GM19438 (cell line): ENCODE results near the gene VASN.

ENCODE experiments used
- ATAC-seq: cut with Tn5 transposase; IDR thresholded peaks from one replicate; pipeline ENCODE4 v1.9.1; 2021; ENCODE audit warnings: low read depth; ENCODE audit not compliant: unreplicated experiment

The VASN gene

GRCh38 chr16:4370570-4371356, 885 bp upstream of the VASN start:
- ATAC-seq: no peak

- ATAC-seq: peak; percentile 30
These were observed 441 bp downstream of the VASN start for GRCh38 chr16:4372001-4372577.

GRCh38 chr16:4372578-4373355, 1.1 kb downstream of the VASN start:
- ATAC-seq: no peak

- ATAC-seq: no peak
These were observed 1.8 kb downstream of the VASN start for GRCh38 chr16:4373356-4373908.

DNA sequence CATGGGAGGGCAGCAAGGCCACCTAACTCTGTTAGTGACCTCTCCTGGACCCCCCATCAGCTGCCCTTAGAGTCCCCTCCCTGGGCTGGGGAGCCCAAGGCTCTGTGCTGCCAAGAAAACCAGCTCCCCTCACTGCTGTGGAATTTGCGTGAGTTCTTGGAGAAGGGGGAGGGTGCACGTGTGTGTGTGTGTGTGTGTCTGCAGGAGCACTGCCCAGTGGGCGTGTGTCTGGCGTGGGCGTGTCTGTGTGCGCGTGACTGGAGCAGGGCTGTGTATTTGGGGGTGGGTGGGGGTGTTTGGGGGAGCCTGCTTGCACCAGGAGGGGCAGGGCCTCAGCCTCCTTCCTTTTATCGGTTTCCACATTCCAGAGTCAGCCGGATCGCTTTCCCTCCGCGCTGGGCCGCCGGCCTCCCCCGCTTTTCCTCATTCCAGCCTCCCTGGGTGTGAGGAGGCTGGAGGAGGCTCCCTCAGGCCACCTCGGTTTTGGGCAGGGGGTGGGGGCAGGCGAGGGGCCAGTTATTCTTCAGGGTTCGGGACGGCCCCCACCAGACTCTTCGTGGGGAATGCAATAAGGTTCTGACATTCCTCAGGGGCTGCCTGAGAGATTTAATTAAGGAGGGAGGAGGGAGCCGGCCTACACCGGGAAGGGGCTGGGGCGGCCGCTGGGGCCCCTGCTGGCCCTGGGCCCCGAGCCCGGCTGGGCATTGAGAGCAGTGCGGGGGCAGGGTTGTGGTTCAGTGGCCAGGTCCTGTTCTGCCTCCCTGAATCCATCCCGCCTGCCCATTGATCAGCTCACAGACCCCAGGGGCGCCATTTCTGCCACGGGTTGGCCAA, 2.5 kb downstream of the VASN start:
- no peak for ATAC-seq

GRCh38 chr16:4375717-4376116, 4.1 kb downstream of the VASN start:
- ATAC-seq: no peak

- ATAC-seq: no peak
These were observed 4.7 kb downstream of the VASN start for GRCh38 chr16:4376126-4376892.

- no peak for ATAC-seq
These were observed 5.4 kb downstream of the VASN start for GRCh38 chr16:4376893-4377572.

GRCh38 chr16:4377573-4378154, 6.0 kb downstream of the VASN start:
- ATAC-seq: no peak

- no peak for ATAC-seq
These were observed 6.6 kb downstream of the VASN start for GRCh38 chr16:4378161-4378666.

GRCh38 chr16:4378999-4379690, 7.5 kb downstream of the VASN start:
- ATAC-seq: no peak

- no peak for ATAC-seq
These were observed 8.7 kb downstream of the VASN start for GRCh38 chr16:4380119-4381063.

DNA sequence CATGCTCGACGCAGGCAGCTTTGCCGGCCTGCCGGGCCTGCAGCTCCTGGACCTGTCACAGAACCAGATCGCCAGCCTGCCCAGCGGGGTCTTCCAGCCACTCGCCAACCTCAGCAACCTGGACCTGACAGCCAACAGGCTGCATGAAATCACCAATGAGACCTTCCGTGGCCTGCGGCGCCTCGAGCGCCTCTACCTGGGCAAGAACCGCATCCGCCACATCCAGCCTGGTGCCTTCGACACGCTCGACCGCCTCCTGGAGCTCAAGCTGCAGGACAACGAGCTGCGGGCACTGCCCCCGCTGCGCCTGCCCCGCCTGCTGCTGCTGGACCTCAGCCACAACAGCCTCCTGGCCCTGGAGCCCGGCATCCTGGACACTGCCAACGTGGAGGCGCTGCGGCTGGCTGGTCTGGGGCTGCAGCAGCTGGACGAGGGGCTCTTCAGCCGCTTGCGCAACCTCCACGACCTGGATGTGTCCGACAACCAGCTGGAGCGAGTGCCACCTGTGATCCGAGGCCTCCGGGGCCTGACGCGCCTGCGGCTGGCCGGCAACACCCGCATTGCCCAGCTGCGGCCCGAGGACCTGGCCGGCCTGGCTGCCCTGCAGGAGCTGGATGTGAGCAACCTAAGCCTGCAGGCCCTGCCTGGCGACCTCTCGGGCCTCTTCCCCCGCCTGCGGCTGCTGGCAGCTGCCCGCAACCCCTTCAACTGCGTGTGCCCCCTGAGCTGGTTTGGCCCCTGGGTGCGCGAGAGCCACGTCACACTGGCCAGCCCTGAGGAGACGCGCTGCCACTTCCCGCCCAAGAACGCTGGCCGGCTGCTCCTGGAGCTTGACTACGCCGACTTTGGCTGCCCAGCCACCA, 9.7 kb downstream of the VASN start:
- no peak for ATAC-seq

- no peak for ATAC-seq
These were observed 10.5 kb downstream of the VASN start for GRCh38 chr16:4381935-4382794.

GRCh38 chr16:4382795-4383357, 11.2 kb downstream of the VASN start:
- ATAC-seq: no peak
